ENCODE results near the gene KCNQ1.

KCNQ1 gene

GRCh38 chr11:2592559-2593392, 148.0 kb downstream of the KCNQ1 start:
- TF ChIP-seq ZC3H10 (CRISPR knock-in tag; IDR thresholded peaks at IDR 0.05) (no peak), ZFP3 (CRISPR knock-in tag; IDR thresholded peaks at IDR 0.05) (no peak), POU6F1 (CRISPR knock-in tag; IDR thresholded peaks at IDR 0.05; ENCODE audit: borderline replicate concordance, low read depth) (no peak), GLIS3 (CRISPR knock-in tag; IDR thresholded peaks at IDR 0.05) (no peak)
- ATAC-seq: no peak

DNA sequence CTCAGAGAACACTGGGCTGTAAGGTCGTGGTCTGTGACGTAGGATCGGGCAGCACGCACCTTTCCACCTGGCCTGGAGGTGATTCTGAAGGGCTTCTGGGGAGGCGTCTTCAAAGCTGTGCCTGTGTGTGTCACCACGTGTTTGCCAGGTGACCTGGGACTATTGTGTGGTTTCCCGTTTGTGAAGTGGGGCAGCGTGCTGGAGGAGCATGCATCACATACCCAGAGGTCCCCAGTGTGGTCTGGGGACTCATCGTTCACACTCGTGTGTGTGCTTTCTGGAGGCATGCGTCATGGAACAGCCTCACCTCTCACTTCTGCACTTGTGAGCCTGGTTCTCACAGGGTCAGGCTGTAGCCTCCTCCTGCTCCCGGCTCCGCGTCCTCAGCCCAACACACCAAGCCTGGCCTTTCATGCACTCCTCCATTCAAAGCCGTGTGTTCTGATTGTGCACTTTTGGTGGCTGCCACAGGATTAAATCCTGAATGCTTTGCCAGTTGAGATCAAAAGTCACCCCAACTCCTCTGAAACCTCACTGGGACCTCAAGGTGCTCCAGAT, 148.7 kb downstream of the KCNQ1 start:
- TF ChIP-seq TOX (CRISPR knock-in tag; IDR thresholded peaks at IDR 0.05; ENCODE audit: borderline replicate concordance): no peak
- TF ChIP-seq ZNF8 (CRISPR knock-in tag; IDR thresholded peaks at IDR 0.05): no peak
- TF ChIP-seq ISL1 (CRISPR knock-in tag; IDR thresholded peaks at IDR 0.05): no peak
- no peak for TF ChIP-seq TCF4 (CRISPR knock-in tag; IDR thresholded peaks at IDR 0.05; ENCODE audit: borderline replicate concordance)
- no peak for TF ChIP-seq ZC3H10 (CRISPR knock-in tag; IDR thresholded peaks at IDR 0.05)
- no peak for TF ChIP-seq ZNF70 (CRISPR knock-in tag; IDR thresholded peaks at IDR 0.05)
- no peak for TF ChIP-seq POU6F1 (CRISPR knock-in tag; IDR thresholded peaks at IDR 0.05; ENCODE audit: borderline replicate concordance, low read depth)
- TF ChIP-seq GLIS3 (CRISPR knock-in tag; IDR thresholded peaks at IDR 0.05): no peak
- no peak for TF ChIP-seq OSR1 (CRISPR knock-in tag; IDR thresholded peaks at IDR 0.05)
- TF ChIP-seq ZNF565 (CRISPR knock-in tag; conservative IDR thresholded peaks at IDR 0.05; ENCODE audit: low read depth): no peak
- no peak for TF ChIP-seq PATZ1 (CRISPR knock-in tag; IDR thresholded peaks at IDR 0.05; ENCODE audit: borderline replicate concordance)
- TF ChIP-seq PPARA (CRISPR knock-in tag; IDR thresholded peaks at IDR 0.05; ENCODE audit: borderline replicate concordance): no peak
- TF ChIP-seq SNAI2 (CRISPR knock-in tag; IDR thresholded peaks at IDR 0.05): no peak
- ATAC-seq: no peak

DNA sequence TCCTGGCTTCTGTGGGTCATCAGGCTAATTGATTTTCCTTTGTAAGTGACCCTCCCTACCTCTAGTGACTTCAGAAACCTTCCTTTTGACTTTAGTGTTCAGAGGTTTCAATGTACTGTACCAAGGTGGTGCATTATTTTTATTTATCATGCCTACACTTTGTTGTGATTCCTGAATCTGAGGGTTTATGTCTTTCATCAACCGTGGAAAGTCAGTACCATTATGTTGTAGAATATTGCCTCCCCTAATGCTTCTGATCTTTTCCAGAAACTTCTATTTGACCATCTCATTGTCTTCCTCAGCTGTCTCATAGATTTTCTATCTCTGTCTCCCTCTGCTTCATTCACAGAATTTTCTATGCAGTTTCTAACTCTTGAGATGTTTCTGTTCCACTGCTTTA, 149.5 kb downstream of the KCNQ1 start:
- no peak for TF ChIP-seq ZNF70 (CRISPR knock-in tag; IDR thresholded peaks at IDR 0.05)
- no peak for TF ChIP-seq ESRRG (CRISPR knock-in tag; IDR thresholded peaks at IDR 0.05)
- no peak for TF ChIP-seq TOX (CRISPR knock-in tag; IDR thresholded peaks at IDR 0.05; ENCODE audit: borderline replicate concordance)
- TF ChIP-seq POU6F1 (CRISPR knock-in tag; IDR thresholded peaks at IDR 0.05; ENCODE audit: borderline replicate concordance, low read depth): no peak
- TF ChIP-seq ZFP3 (CRISPR knock-in tag; IDR thresholded peaks at IDR 0.05): no peak
- no peak for TF ChIP-seq ZC3H10 (CRISPR knock-in tag; IDR thresholded peaks at IDR 0.05)
- TF ChIP-seq SNAI2 (CRISPR knock-in tag; IDR thresholded peaks at IDR 0.05): no peak
- TF ChIP-seq RARB (CRISPR knock-in tag; IDR thresholded peaks at IDR 0.05): no peak
- TF ChIP-seq TCF4 (CRISPR knock-in tag; IDR thresholded peaks at IDR 0.05; ENCODE audit: borderline replicate concordance): no peak
- TF ChIP-seq GLIS3 (CRISPR knock-in tag; IDR thresholded peaks at IDR 0.05): no peak
- TF ChIP-seq ZNF8 (CRISPR knock-in tag; IDR thresholded peaks at IDR 0.05): no peak
- TF ChIP-seq PPARA (CRISPR knock-in tag; IDR thresholded peaks at IDR 0.05; ENCODE audit: borderline replicate concordance): no peak
- no peak for TF ChIP-seq ZNF565 (CRISPR knock-in tag; conservative IDR thresholded peaks at IDR 0.05; ENCODE audit: low read depth)
- TF ChIP-seq ARNTL (CRISPR knock-in tag; IDR thresholded peaks at IDR 0.05; ENCODE audit: borderline replicate concordance, low read depth): no peak
- TF ChIP-seq, protein P1, sequence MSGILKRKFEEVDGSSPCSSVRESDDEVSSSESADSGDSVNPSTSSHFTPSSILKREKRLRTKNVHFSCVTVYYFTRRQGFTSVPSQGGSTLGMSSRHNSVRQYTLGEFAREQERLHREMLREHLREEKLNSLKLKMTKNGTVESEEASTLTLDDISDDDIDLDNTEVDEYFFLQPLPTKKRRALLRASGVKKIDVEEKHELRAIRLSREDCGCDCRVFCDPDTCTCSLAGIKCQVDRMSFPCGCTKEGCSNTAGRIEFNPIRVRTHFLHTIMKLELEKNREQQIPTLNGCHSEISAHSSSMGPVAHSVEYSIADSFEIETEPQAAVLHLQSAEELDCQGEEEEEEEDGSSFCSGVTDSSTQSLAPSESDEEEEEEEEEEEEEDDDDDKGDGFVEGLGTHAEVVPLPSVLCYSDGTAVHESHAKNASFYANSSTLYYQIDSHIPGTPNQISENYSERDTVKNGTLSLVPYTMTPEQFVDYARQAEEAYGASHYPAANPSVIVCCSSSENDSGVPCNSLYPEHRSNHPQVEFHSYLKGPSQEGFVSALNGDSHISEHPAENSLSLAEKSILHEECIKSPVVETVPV (CRISPR knock-in tag; IDR thresholded peaks at IDR 0.05): no peak
- TF ChIP-seq, protein P2, sequence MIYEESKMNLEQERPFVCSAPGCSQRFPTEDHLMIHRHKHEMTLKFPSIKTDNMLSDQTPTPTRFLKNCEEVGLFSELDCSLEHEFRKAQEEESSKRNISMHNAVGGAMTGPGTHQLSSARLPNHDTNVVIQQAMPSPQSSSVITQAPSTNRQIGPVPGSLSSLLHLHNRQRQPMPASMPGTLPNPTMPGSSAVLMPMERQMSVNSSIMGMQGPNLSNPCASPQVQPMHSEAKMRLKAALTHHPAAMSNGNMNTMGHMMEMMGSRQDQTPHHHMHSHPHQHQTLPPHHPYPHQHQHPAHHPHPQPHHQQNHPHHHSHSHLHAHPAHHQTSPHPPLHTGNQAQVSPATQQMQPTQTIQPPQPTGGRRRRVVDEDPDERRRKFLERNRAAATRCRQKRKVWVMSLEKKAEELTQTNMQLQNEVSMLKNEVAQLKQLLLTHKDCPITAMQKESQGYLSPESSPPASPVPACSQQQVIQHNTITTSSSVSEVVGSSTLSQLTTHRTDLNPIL (CRISPR knock-in tag; IDR thresholded peaks at IDR 0.05; ENCODE audit: low read depth): no peak
- no peak for ATAC-seq

Data from SK-N-SH treated with all-trans-retinoic acid at 6 μM for 48 hours (cell line).